RPMI8226 (cell line): Measurements from ENCODE around the gene SOCS1.

ENCODE experiments used
- DNase-seq: peaks from one replicate; pipeline ENCODE4 v3.0.0-alpha.2; 2015

Gene SOCS1

GRCh38 chr16:11241480-11242204 is 14.4 kb downstream of the SOCS1 start:
- no peak for DNase-seq

GRCh38 chr16:11240636-11241473 is 15.1 kb downstream of the SOCS1 start:
- DNase-seq: peak; percentile 78

- DNase-seq: no peak
Measured at GRCh38 chr16:11239644-11240632, 16.1 kb downstream of the SOCS1 start.

GRCh38 chr16:11238272-11239202 is 17.5 kb downstream of the SOCS1 start:
- no peak for DNase-seq

- no peak for DNase-seq
Measured at GRCh38 chr16:11236461-11237254, 19.3 kb downstream of the SOCS1 start.

- no peak for DNase-seq
Measured at GRCh38 chr16:11235703-11235991, 20.4 kb downstream of the SOCS1 start.

- DNase-seq: no peak
Measured at GRCh38 chr16:11234884-11235702, 20.9 kb downstream of the SOCS1 start.

GRCh38 chr16:11233727-11234376 is 22.2 kb downstream of the SOCS1 start:
- DNase-seq: no peak

GRCh38 chr16:11232852-11233726 is 22.9 kb downstream of the SOCS1 start:
- DNase-seq: peak; percentile 49

- DNase-seq: no peak
Measured at GRCh38 chr16:11232302-11232851, 23.6 kb downstream of the SOCS1 start.

GRCh38 chr16:11231367-11231970 is 24.5 kb downstream of the SOCS1 start:
- DNase-seq: no peak

- peak; percentile 78 for DNase-seq
Measured at GRCh38 chr16:11229906-11230305, 26.1 kb downstream of the SOCS1 start.

- no peak for DNase-seq
Measured at GRCh38 chr16:11229432-11229831, 26.6 kb downstream of the SOCS1 start.

- DNase-seq: no peak
Measured at GRCh38 chr16:11225677-11226549, 30.1 kb downstream of the SOCS1 start.

GRCh38 chr16:11224894-11225676 is 30.9 kb downstream of the SOCS1 start:
- peak; percentile 61 for DNase-seq
